Activated naive CD4-positive, alpha-beta T cell treated with anti-CD3 and anti-CD28 coated beads for 36 hours (primary cell): Measurements from ENCODE around the gene PAPPA. TPM values are rescaled to one million over a fixed set of nuclear protein-coding genes. Genes with fewer than 3 reads are reported as not detected.

ENCODE experiments used
- CTCF ChIA-PET: fragments of 350-600 bp; sonication (Branson Sonifier 250); formaldehyde crosslinking; loops from one replicate; lab custom pipeline; 2021; ENCODE audit warnings: antibody characterized with exemption; lab: Charles Lee
- DNase-seq: peaks from one replicate; pipeline ENCODE4 v3.0.0-alpha.2; 2020
- H3K27ac Mint-ChIP-seq: one replicate; pipeline ENCODE4 v1.8.0; 2021; ENCODE audit warnings: mild to moderate bottlenecking, mixed read lengths
- H3K27me3 Mint-ChIP-seq: one replicate; pipeline ENCODE4 v1.8.0; 2021; ENCODE audit warnings: low read depth, mixed read lengths
- H3K36me3 Mint-ChIP-seq: one replicate; pipeline ENCODE4 v1.8.0; 2021; ENCODE audit warnings: low read depth, mixed read lengths
- H3K4me1 Mint-ChIP-seq: one replicate; pipeline ENCODE4 v1.8.0; 2021; ENCODE audit warnings: low read depth, mixed read lengths
- H3K4me3 Mint-ChIP-seq: one replicate; pipeline ENCODE4 v1.8.0; 2021; ENCODE audit warnings: mild to moderate bottlenecking, moderate library complexity, mixed read lengths
- H3K9me3 Mint-ChIP-seq: one replicate; pipeline ENCODE4 v1.8.0; 2021; ENCODE audit warnings: mixed read lengths
- intact Hi-C: fragments of 100-400 bp; cut with micrococcal nuclease; formaldehyde crosslinking; loops from one replicate; pipeline ENCODE4 v1.15.1; 2023
- total RNA-seq, 2 experiments: library from RNA; stranded (reverse); gene quantifications; one replicate each; pipeline ENCODE4 v1.2.3, GENCODE V29; 2021

The PAPPA gene
- not detected for total RNA-seq

DNA sequence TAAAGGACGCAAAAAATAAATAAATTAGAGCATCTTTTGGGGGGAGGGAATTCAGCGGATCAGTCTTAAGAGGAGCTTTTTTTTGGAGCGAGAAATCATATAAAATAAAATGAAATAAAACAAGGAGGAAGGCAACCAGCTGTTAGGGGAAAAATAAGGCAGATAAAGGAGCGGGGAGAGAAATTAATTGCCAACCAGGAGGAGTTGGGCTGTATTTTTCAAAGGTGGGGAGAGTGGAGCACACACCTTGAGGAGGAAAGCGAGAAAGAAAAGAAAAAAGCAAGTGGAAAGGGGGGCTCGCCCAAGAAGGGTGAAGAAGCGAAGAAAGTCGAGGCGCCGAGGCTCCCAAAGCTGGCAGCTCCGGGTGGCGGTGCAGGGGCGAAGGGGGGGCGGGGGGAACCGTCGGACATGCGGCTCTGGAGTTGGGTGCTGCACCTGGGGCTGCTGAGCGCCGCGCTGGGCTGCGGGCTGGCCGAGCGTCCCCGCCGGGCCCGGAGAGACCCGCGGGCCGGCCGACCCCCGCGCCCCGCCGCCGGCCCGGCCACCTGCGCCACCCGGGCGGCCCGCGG is at the start of gene PAPPA:
TSS of gene PAPPA (plus strand) at position 27 of the 569 bp plus-strand sequence. CDS start at position 409, 382 bp downstream.
- Mint-ChIP-seq H3K27ac (no peak within 1 kb of the TSS), H3K36me3 (no peaks in the 10 kb centered on the region), H3K4me1 (peaks cover 15% of the 10 kb centered on the region), H3K4me3 (no peak within 1 kb of the TSS), H3K9me3 (no peaks in the 10 kb centered on the region), H3K27me3 (peaks cover 72% of the 10 kb centered on the region)
- DNase-seq: no peak
- intact Hi-C loops: no loop called here
- CTCF ChIA-PET: interaction anchor here (0.7 kb wide), 1 partner anchor 666 kb away, joined by 4 read pairs; no protein-coding TSS in a partner anchor

DNA sequence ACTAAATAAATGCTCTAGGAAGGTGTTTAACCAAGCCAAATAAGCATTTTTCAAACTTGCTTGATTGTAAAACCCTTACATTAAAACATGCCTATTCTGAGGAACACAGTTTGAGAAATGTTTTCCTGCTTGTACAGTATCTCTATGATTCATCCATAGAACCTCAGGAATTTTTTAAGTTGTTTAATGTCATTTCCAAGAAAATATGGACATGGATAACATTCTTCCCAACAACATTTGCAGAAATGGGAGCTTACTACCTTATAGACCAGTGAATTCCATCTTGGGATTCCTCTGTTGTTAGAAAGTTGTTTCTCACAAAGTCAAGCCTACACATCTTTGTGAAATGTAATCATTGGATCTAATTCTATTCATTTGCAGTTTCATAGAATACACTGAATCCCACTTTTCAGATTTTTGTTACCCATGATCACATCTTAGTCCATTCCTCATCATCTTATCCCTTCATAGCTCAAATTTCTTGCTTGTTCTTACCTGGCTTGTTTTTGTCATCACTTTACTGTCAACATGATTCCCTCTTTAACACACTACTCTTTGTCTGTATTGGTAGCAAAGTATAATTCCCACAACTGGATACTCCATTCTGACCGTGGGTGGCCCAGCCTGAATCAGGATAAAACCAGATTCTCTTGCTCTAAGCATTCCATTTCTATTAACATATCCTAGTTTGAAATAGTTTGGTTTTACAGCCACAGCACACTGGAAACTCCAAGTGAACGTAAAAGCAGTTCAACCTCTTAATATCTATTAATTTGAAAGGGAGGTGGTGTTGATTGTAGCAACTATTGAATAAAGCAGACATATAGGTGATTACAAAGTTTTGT is 49.4 kb upstream of the PAPPA start:
- H3K4me1 Mint-ChIP-seq: no peaks in the 10 kb centered on the region
- H3K27ac Mint-ChIP-seq: no peak overlapping the region
- CTCF ChIA-PET: no interaction called here
- DNase-seq: no peak
- intact Hi-C loops: no loop called here
- H3K4me3 Mint-ChIP-seq: no peak overlapping the region
- no peaks in the 10 kb centered on the region for H3K36me3 Mint-ChIP-seq
- H3K9me3 Mint-ChIP-seq: peaks cover 1% of the 10 kb centered on the region
- H3K27me3 Mint-ChIP-seq: no peaks in the 10 kb centered on the region

DNA sequence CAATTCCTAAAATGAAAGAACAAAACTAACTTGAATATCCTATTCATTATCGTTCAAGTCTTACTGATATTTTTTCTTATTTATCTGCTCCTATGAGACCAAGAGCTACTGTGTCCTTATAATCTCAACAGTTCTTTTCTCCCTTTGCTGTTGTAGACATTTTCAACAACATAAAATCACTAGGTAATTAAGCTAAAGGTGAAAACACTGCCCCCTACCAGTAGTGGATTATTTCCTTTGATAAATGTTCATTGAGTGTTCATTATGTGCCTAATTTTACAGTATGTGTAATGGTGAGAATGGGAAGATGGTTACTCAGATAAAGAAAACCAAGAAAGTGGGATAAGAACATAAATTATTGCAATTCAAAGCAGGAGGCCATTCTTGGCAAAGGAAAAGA is 41.4 kb upstream of the PAPPA start:
- no peaks in the 10 kb centered on the region for H3K4me1 Mint-ChIP-seq
- H3K9me3 Mint-ChIP-seq: peaks cover 1% of the 10 kb centered on the region
- H3K27ac Mint-ChIP-seq: no peak overlapping the region
- H3K4me3 Mint-ChIP-seq: no peak overlapping the region
- no peak for DNase-seq
- no peaks in the 10 kb centered on the region for H3K36me3 Mint-ChIP-seq
- no peaks in the 10 kb centered on the region for H3K27me3 Mint-ChIP-seq
- intact Hi-C loops: no loop called here
- CTCF ChIA-PET: no interaction called here

DNA sequence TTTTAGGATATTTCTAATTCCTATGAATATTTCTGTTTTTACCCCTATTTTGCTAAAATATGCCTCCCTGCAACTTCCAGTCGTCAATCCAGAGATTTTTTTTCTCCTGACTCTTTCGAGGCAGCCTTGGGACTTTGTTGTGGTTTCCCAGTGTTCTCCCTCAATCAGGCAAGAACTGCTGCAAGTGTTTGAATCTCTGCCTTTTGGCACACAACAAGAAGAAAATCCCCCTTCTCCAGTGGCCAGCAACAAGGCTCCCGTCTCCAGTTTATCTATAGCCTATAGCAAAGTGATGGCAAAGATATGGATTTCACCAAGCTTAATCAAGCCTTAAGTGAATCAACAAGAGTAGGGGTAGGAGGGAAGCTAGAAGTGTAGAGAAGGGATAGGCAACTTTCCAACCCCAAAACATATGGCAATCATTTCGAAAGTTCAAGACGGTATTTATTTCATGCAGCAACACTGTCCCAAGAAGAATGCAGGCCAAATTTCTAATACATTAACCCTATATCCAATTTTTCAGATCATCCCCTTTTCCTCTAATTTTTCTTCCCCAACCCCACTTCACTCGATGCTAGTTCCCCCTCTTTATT is 37.7 kb upstream of the PAPPA start:
- H3K27me3 Mint-ChIP-seq: no peaks in the 10 kb centered on the region
- CTCF ChIA-PET: no interaction called here
- intact Hi-C loops: no loop called here
- H3K4me3 Mint-ChIP-seq: no peak overlapping the region
- no peak for DNase-seq
- H3K36me3 Mint-ChIP-seq: no peaks in the 10 kb centered on the region
- peaks cover 16% of the 10 kb centered on the region for H3K9me3 Mint-ChIP-seq
- no peaks in the 10 kb centered on the region for H3K4me1 Mint-ChIP-seq
- no peak overlapping the region for H3K27ac Mint-ChIP-seq

DNA sequence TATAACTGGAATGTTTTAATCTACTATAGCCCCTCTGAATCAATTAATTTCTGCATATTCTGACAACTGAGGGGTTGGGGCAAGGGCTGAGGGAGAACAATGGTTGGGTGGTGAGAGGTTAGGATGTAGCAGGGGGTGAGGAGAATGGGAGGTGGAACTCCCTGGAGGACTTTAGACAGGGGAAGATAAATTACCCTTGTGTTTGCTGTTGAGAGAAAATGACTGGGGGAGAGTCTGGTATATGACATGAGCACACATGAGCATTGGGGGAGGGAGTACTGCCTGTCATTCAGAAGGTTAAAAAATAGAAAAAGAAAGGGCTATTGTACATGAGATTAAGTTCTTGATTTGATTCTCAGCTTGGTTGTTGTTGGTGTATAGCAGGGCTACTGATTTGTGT is 37.2 kb upstream of the PAPPA start:
- intact Hi-C loops: no loop called here
- H3K27ac Mint-ChIP-seq: no peak overlapping the region
- CTCF ChIA-PET: no interaction called here
- no peaks in the 10 kb centered on the region for H3K4me1 Mint-ChIP-seq
- no peak for DNase-seq
- H3K4me3 Mint-ChIP-seq: no peak overlapping the region
- H3K27me3 Mint-ChIP-seq: no peaks in the 10 kb centered on the region
- no peaks in the 10 kb centered on the region for H3K36me3 Mint-ChIP-seq
- H3K9me3 Mint-ChIP-seq: peaks cover 18% of the 10 kb centered on the region

GRCh38 chr9:116123171-116123570 is 30.4 kb upstream of the PAPPA start:
- Mint-ChIP-seq H3K27ac (no peak overlapping the region), H3K4me3 (no peak overlapping the region), H3K27me3 (no peaks in the 10 kb centered on the region), H3K36me3 (no peaks in the 10 kb centered on the region), H3K4me1 (no peaks in the 10 kb centered on the region), H3K9me3 (peaks cover 14% of the 10 kb centered on the region)
- intact Hi-C loops: no loop called here
- CTCF ChIA-PET: no interaction called here
- no peak for DNase-seq

- H3K4me1 Mint-ChIP-seq: no peaks in the 10 kb centered on the region
- no peak overlapping the region for H3K27ac Mint-ChIP-seq
- H3K36me3 Mint-ChIP-seq: no peaks in the 10 kb centered on the region
- peaks cover 9% of the 10 kb centered on the region for H3K9me3 Mint-ChIP-seq
- intact Hi-C loops: no loop called here
- CTCF ChIA-PET: no interaction called here
- no peak for DNase-seq
- no peak overlapping the region for H3K4me3 Mint-ChIP-seq
- H3K27me3 Mint-ChIP-seq: no peaks in the 10 kb centered on the region
Measured at GRCh38 chr9:116124472-116125040, 29.0 kb upstream of the PAPPA start.

GRCh38 chr9:116133163-116133562 is 20.4 kb upstream of the PAPPA start:
- peaks cover 18% of the 10 kb centered on the region for H3K9me3 Mint-ChIP-seq
- H3K27me3 Mint-ChIP-seq: peaks cover 2% of the 10 kb centered on the region
- CTCF ChIA-PET: no interaction called here
- H3K4me3 Mint-ChIP-seq: no peak overlapping the region
- H3K36me3 Mint-ChIP-seq: peaks cover 2% of the 10 kb centered on the region
- H3K27ac Mint-ChIP-seq: no peak overlapping the region
- DNase-seq: no peak
- H3K4me1 Mint-ChIP-seq: no peaks in the 10 kb centered on the region
- intact Hi-C loops: no loop called here

DNA sequence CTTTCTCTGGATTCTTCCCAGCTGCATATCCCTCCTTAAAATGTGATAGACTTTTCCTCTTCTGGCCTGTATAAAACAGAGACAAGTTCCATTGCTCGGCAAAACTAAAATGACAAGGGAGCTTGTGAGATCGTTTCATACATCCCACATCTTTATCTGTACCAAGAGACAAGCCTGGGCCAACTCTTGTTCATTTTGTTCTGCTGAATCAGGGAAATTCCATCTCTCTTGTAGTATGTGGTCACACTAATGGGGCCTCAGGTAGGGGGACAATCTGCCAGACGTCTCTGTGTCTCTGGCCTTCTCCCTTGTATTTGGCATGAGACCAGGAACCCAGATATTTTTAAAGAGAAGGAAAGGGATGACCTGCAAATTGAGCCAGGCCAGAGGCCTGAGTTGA is 18.6 kb upstream of the PAPPA start:
- peaks cover 2% of the 10 kb centered on the region for H3K36me3 Mint-ChIP-seq
- H3K4me1 Mint-ChIP-seq: no peaks in the 10 kb centered on the region
- intact Hi-C loops: no loop called here
- no peak for DNase-seq
- CTCF ChIA-PET: no interaction called here
- peaks cover 17% of the 10 kb centered on the region for H3K9me3 Mint-ChIP-seq
- H3K27ac Mint-ChIP-seq: no peak overlapping the region
- H3K4me3 Mint-ChIP-seq: no peak overlapping the region
- peaks cover 2% of the 10 kb centered on the region for H3K27me3 Mint-ChIP-seq

GRCh38 chr9:116137010-116137409 is 16.6 kb upstream of the PAPPA start:
- no peaks in the 10 kb centered on the region for H3K4me1 Mint-ChIP-seq
- DNase-seq: no peak
- CTCF ChIA-PET: no interaction called here
- H3K36me3 Mint-ChIP-seq: no peaks in the 10 kb centered on the region
- no peak overlapping the region for H3K27ac Mint-ChIP-seq
- no peak overlapping the region for H3K4me3 Mint-ChIP-seq
- peaks cover 2% of the 10 kb centered on the region for H3K9me3 Mint-ChIP-seq
- intact Hi-C loops: no loop called here
- no peaks in the 10 kb centered on the region for H3K27me3 Mint-ChIP-seq

- intact Hi-C loops: no loop called here
- Mint-ChIP-seq H3K27ac (no peak overlapping the region), H3K9me3 (no peaks in the 10 kb centered on the region), H3K27me3 (no peaks in the 10 kb centered on the region), H3K4me3 (no peak overlapping the region), H3K4me1 (no peaks in the 10 kb centered on the region), H3K36me3 (no peaks in the 10 kb centered on the region)
- no peak for DNase-seq
- CTCF ChIA-PET: no interaction called here
Measured at GRCh38 chr9:116137581-116137980, 16.0 kb upstream of the PAPPA start.

- intact Hi-C loops: no loop called here
- no peaks in the 10 kb centered on the region for H3K36me3 Mint-ChIP-seq
- no peaks in the 10 kb centered on the region for H3K4me1 Mint-ChIP-seq
- no peak overlapping the region for H3K4me3 Mint-ChIP-seq
- peaks cover 13% of the 10 kb centered on the region for H3K27me3 Mint-ChIP-seq
- H3K9me3 Mint-ChIP-seq: no peaks in the 10 kb centered on the region
- no peak overlapping the region for H3K27ac Mint-ChIP-seq
- CTCF ChIA-PET: no interaction called here
- no peak for DNase-seq
Measured at GRCh38 chr9:116141864-116142561, 11.6 kb upstream of the PAPPA start.
